ENCODE results near the gene FAM13A. TPM values are rescaled to one million over a fixed set of nuclear protein-coding genes. Genes with fewer than 3 reads are reported as not detected.
A peak's percentile ranks its signal among the peaks of the same experiment; 100 is the strongest.

The FAM13A gene
- total and polyA plus RNA-seq, 7 donors = 3.8 to 76.0 (median 15.2) TPM

- intact Hi-C loops (cut with DNase I) = loop anchor here in 1 of 2 donors (2.0 kb wide), 1 partner anchor 54 kb away; the partner anchor contains the start of gene TIGD2
- H3K36me3 ChIP-seq (ENCODE audit: insufficient read depth in 1 of 2, low read depth in 1 of 2) = no peaks in the 10 kb centered on the region
- H3K27ac ChIP-seq = peak overlapping the region; percentile 81
- ATAC-seq (peak; percentile 71 to 84 (median 79)), DNase-seq (no peak)
- TF ChIP-seq CTCF (IDR thresholded peaks at IDR 0.05) = no peak
- no peaks in the 10 kb centered on the region for H3K9me3 ChIP-seq
- H3K4me1 ChIP-seq = peaks cover 16% of the 10 kb centered on the region
- WGBS, 3 donors = 14 to 28% (median 16%) methylated on average over 2 of the region's 2 CpGs
- peak overlapping the region; percentile 66 for H3K4me3 ChIP-seq
- H3K27me3 ChIP-seq (ENCODE audit: insufficient read depth in 3 of 3, low read length in 2 of 3) = no peaks in the 10 kb centered on the region
These were observed 563 bp downstream of the FAM13A start for GRCh38 chr4:89056292-89056952.

GRCh38 chr4:89055157-89056080, 1.6 kb downstream of the FAM13A start:
- 48 to 62% (median 53%) methylated on average over 1 of the region's 1 CpG for WGBS, 3 donors

GRCh38 chr4:89054627-89055026, 2.4 kb downstream of the FAM13A start:
- Histone ChIP-seq H3K4me1 (peaks cover 16% of the 10 kb centered on the region), H3K36me3 (ENCODE audit: insufficient read depth in 1 of 2, low read depth in 1 of 2) (no peaks in the 10 kb centered on the region), H3K27ac (no peak overlapping the region), H3K9me3 (peaks cover 9% of the 10 kb centered on the region), H3K4me3 (peak overlapping the region; percentile 66), H3K27me3 (ENCODE audit: insufficient read depth in 3 of 3, low read length in 2 of 3) (no peaks in the 10 kb centered on the region)
- intact Hi-C loops (cut with DNase I) = no loop called here
- no peak for DNase-seq
- no peak for TF ChIP-seq CTCF (IDR thresholded peaks at IDR 0.05)
- WGBS, 3 donors = 29 to 43% (median 30%) methylated on average over 1 of the region's 1 CpG
- no peak for ATAC-seq

More at GRCh38 chr4:89055157-89056080, 1.6 kb downstream of the FAM13A start:
- H3K9me3 ChIP-seq = peaks cover 9% of the 10 kb centered on the region
- no peak for TF ChIP-seq CTCF (IDR thresholded peaks at IDR 0.05)
- H3K4me1 ChIP-seq = peaks cover 16% of the 10 kb centered on the region
- H3K36me3 ChIP-seq (ENCODE audit: insufficient read depth in 1 of 2, low read depth in 1 of 2) = no peaks in the 10 kb centered on the region
- DNase-seq = no peak
- no peak for ATAC-seq
- peak overlapping the region; percentile 66 for H3K4me3 ChIP-seq
- no peaks in the 10 kb centered on the region for H3K27me3 ChIP-seq (ENCODE audit: insufficient read depth in 3 of 3, low read length in 2 of 3)
- intact Hi-C loops (cut with DNase I) = loop anchor here in 1 of 2 donors (2.0 kb wide), 1 partner anchor 55 kb away; the partner anchor contains the start of gene TIGD2
- H3K27ac ChIP-seq = no peak overlapping the region

- no peaks in the 10 kb centered on the region for H3K27me3 ChIP-seq (ENCODE audit: insufficient read depth in 3 of 3, low read length in 2 of 3)
- H3K4me1 ChIP-seq = peaks cover 9% of the 10 kb centered on the region
- peaks cover 9% of the 10 kb centered on the region for H3K9me3 ChIP-seq
- 99% methylated on average over 2 of the region's 2 CpGs for WGBS, 3 donors
- no peaks in the 10 kb centered on the region for H3K36me3 ChIP-seq (ENCODE audit: insufficient read depth in 1 of 2, low read depth in 1 of 2)
- TF ChIP-seq CTCF (IDR thresholded peaks at IDR 0.05) = no peak
- no peak for DNase-seq
- no peak overlapping the region for H3K4me3 ChIP-seq
- no peak for ATAC-seq
- H3K27ac ChIP-seq = no peak overlapping the region
- intact Hi-C loops (cut with DNase I) = no loop called here
These were observed 7.1 kb downstream of the FAM13A start for GRCh38 chr4:89049853-89050252.
